ENCODE results near the gene KCNAB3.

GRCh38 chr17:7959503-7960253 is 30.0 kb upstream of the KCNAB3 start:
- no peak for TF ChIP-seq SUZ12 (IDR thresholded peaks at IDR 0.05)
- TF ChIP-seq, protein P1, sequence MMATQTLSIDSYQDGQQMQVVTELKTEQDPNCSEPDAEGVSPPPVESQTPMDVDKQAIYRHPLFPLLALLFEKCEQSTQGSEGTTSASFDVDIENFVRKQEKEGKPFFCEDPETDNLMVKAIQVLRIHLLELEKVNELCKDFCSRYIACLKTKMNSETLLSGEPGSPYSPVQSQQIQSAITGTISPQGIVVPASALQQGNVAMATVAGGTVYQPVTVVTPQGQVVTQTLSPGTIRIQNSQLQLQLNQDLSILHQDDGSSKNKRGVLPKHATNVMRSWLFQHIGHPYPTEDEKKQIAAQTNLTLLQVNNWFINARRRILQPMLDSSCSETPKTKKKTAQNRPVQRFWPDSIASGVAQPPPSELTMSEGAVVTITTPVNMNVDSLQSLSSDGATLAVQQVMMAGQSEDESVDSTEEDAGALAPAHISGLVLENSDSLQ (IDR thresholded peaks at IDR 0.05) = no peak
- no peak for TF ChIP-seq ZNF384 (IDR thresholded peaks at IDR 0.05)
- TF ChIP-seq NFRKB (IDR thresholded peaks at IDR 0.05) = no peak
- no peak for TF ChIP-seq TARDBP (IDR thresholded peaks at IDR 0.05)
- no peak for TF ChIP-seq SP1 (IDR thresholded peaks at IDR 0.05)

Data from HEK293T (cell line).